Measurements from ENCODE around the gene JMY.

Gene JMY

GRCh38 chr5:79225026-79225425 lies 10.9 kb upstream of the JMY start:
- H3K4me3 ChIP-seq (ENCODE audit: low read depth, low read length), result no peak overlapping the region
- TF ChIP-seq CTCF (IDR thresholded peaks at IDR 0.05; ENCODE audit: low read depth, low read length, missing control alignments), result no peak
- no peak for DNase-seq (ENCODE audit: low read depth)

GRCh38 chr5:79225441-79225840 lies 10.5 kb upstream of the JMY start:
- no peak overlapping the region for H3K4me3 ChIP-seq (ENCODE audit: low read depth, low read length)
- DNase-seq (ENCODE audit: low read depth), result no peak
- TF ChIP-seq CTCF (IDR thresholded peaks at IDR 0.05; ENCODE audit: low read depth, low read length, missing control alignments), result no peak

- H3K4me3 ChIP-seq (ENCODE audit: low read depth, low read length), result no peak overlapping the region
- no peak for DNase-seq (ENCODE audit: low read depth)
- TF ChIP-seq CTCF (IDR thresholded peaks at IDR 0.05; ENCODE audit: low read depth, low read length, missing control alignments), result no peak
Observed at GRCh38 chr5:79227484-79228025, 8.4 kb upstream of the JMY start.

GRCh38 chr5:79229357-79230174 lies 6.4 kb upstream of the JMY start:
- H3K4me3 ChIP-seq (ENCODE audit: low read depth, low read length), result no peak overlapping the region
- DNase-seq (ENCODE audit: low read depth), result no peak
- no peak for TF ChIP-seq CTCF (IDR thresholded peaks at IDR 0.05; ENCODE audit: low read depth, low read length, missing control alignments)

GRCh38 chr5:79235261-79235633 lies 684 bp upstream of the JMY start:
- peak overlapping the region; percentile 91 for H3K4me3 ChIP-seq (ENCODE audit: low read depth, low read length)
- no peak for DNase-seq (ENCODE audit: low read depth)
- no peak for TF ChIP-seq CTCF (IDR thresholded peaks at IDR 0.05; ENCODE audit: low read depth, low read length, missing control alignments)

- DNase-seq (ENCODE audit: low read depth), result no peak
- TF ChIP-seq CTCF (IDR thresholded peaks at IDR 0.05; ENCODE audit: low read depth, low read length, missing control alignments), result no peak
Observed at GRCh38 chr5:79236362-79236969, 535 bp downstream of the JMY start.

More at GRCh38 chr5:79236362-79236969, 535 bp downstream of the JMY start:
- H3K4me3 ChIP-seq (ENCODE audit: low read depth, low read length), result peak overlapping the region; percentile 91

All from GM12864 (cell line).